Vagina (tissue), 2 donors: ENCODE results near the gene WFDC13.

Experiments
- POLR2A ChIP-seq, 2 donors: fragments of 450-650 bp; IDR thresholded peaks; one replicate each; pipeline ENCODE4 v1.6.1; 2017; ENCODE audit warnings: antibody characterized with exemption in 2 of 2, mild to moderate bottlenecking in 2 of 2, moderate library complexity in 2 of 2
- POLR2AphosphoS5 ChIP-seq, 2 donors: sonication (generic); formaldehyde crosslinking; IDR thresholded peaks; one replicate each; pipeline ENCODE4 v1.9.0; 2017; ENCODE audit warnings: antibody characterized with exemption in 2 of 2, mild to moderate bottlenecking in 2 of 2, low read depth in 1 of 2; ENCODE audit not compliant: insufficient read depth in 1 of 2
- TF ChIP-seq, protein P1 (sequence below), 3 experiments: fragments of 450-650 bp in 2 of 3; fragments of 200-600 bp in 1 of 3; sonication (generic) in 1 of 3; IDR thresholded peaks; one replicate each; pipeline ENCODE4 v1.5.1; 2017 to 2019; ENCODE audit warnings: antibody characterized with exemption in 3 of 3, mild to moderate bottlenecking in 2 of 3, moderate library complexity in 2 of 3

DNA sequence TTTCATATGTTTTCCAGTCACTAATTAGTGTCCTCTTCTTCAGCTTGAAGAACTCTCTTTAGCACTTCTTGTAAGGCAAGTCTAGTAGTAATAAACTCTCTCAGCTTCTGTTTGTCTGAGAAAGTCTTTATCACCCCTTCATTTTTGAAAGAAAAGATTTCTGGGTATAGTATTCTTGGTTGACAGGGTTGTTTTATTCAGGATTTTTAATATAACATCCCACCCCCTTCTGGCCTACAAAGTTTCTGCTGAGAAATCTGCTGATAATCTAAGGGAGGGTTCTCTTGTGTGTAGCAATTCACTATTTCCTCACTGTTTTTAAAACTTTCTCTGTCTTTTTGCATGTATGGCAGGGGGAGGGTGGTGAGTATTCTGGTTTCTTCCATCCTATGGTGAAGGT lies 22.2 kb upstream of the WFDC13 start:
- TF ChIP-seq, protein P1, sequence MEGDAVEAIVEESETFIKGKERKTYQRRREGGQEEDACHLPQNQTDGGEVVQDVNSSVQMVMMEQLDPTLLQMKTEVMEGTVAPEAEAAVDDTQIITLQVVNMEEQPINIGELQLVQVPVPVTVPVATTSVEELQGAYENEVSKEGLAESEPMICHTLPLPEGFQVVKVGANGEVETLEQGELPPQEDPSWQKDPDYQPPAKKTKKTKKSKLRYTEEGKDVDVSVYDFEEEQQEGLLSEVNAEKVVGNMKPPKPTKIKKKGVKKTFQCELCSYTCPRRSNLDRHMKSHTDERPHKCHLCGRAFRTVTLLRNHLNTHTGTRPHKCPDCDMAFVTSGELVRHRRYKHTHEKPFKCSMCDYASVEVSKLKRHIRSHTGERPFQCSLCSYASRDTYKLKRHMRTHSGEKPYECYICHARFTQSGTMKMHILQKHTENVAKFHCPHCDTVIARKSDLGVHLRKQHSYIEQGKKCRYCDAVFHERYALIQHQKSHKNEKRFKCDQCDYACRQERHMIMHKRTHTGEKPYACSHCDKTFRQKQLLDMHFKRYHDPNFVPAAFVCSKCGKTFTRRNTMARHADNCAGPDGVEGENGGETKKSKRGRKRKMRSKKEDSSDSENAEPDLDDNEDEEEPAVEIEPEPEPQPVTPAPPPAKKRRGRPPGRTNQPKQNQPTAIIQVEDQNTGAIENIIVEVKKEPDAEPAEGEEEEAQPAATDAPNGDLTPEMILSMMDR (IDR thresholded peaks at IDR 0.05): no peak
- TF ChIP-seq POLR2A (IDR thresholded peaks at IDR 0.05) (no peak), POLR2AphosphoS5 (IDR thresholded peaks at IDR 0.05; ENCODE audit: insufficient read depth in 1 of 2, low read depth in 1 of 2) (no peak)
